Measurements from ENCODE around the gene MCAT.

Gene MCAT

GRCh38 chr22:43131773-43132501 is 11.3 kb downstream of the MCAT start:
- DNase-seq: no peak
- in situ Hi-C loops (cut with MboI; ENCODE audit: low pct_unique_long_range_greater_than_20kb, low sequenced_read_pairs): no loop called here

DNA sequence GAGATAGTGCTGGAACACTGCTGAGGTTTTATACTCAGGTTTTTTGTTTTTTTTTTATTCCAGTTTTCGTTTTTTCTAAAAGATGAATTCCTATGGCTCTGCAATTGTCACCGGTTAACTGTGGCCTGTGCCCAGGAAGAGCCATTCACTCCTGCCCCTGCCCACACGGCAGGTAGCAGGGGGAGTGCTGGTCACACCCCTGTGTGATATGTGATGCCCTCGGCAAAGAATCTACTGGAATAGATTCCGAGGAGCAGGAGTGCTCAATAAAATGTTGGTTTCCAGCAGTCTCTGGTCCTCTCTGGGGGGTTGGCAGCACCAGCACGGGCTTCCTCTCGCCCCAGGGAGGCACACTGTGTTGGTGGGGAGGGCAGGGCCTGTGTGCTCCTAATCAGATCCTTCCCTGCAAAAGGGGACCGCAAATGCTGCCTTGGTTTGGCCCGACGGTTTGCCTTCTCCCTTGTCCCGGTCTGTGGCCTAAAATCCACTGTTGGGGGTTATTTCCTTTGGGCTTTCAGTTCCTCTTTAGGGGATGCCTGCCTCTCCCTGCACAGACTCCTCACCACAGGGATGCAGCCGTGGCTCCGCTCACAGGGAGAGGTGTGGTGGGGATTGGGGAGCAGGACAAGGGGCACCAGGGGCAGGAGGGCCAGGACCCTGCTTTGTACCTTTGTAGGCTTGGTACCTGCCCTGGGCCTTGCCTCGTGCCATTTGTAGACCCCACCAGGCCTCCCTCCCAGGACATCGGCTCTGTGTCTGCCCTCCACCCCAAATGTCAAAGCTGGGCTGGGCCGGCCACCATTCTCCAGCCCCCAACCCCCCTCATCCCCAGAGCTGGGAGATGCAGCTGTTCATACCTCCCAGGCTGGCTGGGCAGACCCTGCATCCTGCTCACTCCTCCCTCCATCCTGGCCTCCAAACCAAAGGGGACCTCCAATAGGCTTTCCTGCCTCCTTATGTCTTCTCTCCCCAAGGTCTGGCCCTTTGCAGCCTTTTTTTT is 13.5 kb downstream of the MCAT start:
- peak; percentile 84 for DNase-seq
- in situ Hi-C loops (cut with MboI; ENCODE audit: low pct_unique_long_range_greater_than_20kb, low sequenced_read_pairs): no loop called here

DNA sequence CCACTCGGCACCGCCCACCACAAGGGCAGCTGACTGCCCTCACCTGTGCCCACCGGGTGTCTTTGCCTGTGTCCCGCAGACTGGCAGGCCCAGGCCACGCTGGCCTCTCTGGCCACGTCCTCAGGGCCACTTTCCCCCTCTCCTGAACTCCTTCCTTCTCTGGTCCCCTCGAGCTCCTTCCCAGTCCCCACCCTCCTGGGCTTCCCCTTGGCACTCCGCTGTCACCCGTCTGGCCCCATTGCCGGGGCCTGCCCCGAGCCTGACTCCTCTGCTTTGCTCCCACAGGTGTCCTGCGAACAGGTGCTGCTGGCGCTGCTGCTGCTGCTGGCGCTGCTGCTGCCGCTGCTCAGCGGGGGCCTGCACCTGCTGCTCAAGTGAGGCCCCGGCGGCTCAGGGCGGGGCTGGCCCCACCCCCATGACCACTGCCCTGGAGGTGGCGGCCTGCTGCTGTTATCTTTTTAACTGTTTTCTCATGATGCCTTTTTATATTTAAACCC is 14.2 kb downstream of the MCAT start:
- DNase-seq: peak; percentile 36
- in situ Hi-C loops (cut with MboI; ENCODE audit: low pct_unique_long_range_greater_than_20kb, low sequenced_read_pairs): no loop called here

DNA sequence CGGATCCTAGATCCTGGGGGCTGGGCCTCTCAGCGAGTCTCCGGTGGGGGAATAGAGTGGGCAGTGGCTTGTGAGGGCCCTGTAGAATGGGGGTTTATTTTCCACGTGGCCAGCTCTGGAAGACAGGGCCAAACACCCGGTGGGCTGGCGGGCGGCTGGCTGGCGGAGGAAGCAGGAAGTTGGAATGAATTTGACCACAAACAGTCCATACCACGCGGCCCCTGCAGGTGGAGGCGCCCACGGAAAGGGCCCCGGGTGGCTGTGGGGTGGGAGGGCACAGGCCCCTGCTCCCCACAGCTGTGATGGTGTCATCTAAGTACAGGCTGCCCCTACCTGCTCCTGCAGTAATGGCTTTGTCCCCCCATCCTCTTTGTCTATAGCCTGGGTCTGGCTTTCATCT is 15.1 kb downstream of the MCAT start:
- peak; percentile 76 for DNase-seq
- in situ Hi-C loops (cut with MboI; ENCODE audit: low pct_unique_long_range_greater_than_20kb, low sequenced_read_pairs): no loop called here

- DNase-seq: no peak
- in situ Hi-C loops (cut with MboI; ENCODE audit: low pct_unique_long_range_greater_than_20kb, low sequenced_read_pairs): no loop called here
These were observed 15.9 kb downstream of the MCAT start for GRCh38 chr22:43127166-43127908.

GRCh38 chr22:43126501-43127165 is 16.6 kb downstream of the MCAT start:
- no peak for DNase-seq
- in situ Hi-C loops (cut with MboI; ENCODE audit: low pct_unique_long_range_greater_than_20kb, low sequenced_read_pairs): no loop called here

DNA sequence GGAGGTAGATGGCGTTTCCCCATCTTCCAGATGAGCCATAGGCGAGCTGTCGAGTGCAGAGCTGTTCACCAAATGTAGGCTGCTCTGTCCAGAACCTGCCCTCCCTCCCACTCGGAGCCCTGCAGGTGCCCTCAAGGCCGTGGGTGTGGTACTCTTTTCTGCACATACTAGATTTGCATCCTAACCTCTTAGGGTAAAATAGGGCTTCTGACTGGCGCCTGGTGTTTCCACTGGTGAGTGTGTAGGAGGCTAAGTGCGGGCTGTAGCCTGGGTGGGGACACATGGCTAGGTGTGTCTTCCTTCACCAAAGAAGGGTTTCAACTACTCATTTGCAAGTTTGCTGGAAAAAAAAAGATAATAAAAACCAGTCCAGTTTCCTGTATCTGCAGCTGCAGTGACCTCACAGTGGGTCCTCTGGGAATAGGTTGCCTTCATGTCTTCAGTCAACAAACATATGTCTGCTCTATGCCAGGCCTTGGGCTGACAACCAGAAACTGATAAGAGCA is 24.2 kb downstream of the MCAT start:
- DNase-seq: no peak
- in situ Hi-C loops (cut with MboI; ENCODE audit: low pct_unique_long_range_greater_than_20kb, low sequenced_read_pairs): no loop called here

DNA sequence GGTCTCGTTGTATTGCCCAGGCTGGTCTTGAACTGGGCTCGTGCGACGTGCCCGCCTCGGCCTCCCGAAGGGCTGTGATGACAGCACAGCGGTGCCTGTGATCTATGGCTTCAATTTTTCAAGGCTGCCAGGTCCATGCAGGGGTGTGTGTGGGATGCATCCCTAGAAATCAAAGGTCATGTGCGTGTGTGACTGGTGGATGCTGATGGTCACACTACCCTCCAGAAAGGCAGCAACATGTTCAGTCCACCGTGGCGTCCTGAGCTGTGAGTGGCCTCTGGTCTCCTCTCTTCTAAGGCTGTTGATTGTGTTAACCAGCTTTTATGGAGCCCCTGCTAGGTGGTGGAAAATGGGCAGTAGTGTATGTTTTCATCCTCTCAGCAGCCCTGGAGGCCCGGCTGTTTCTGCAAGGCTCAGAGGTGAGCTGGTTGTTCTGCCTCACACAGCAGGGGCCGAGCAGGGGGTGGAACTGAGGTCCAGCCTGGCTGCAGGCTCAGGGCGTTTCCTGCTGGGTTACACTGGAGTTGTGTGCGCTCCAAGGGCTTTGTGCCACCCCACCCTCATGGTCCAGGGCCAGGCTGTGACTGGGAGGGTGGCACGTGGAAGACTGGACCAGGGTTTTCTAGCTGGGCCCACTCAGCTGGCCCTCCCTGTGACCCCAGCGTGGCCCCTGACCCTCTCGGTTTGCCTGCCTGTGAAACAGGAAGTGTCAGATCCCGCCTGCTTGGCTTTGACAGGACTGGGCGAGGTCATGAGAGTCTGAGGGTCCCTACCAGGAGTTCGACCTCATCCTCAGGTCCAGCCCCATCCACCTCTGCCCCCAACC is 25.0 kb downstream of the MCAT start:
- in situ Hi-C loops (cut with MboI; ENCODE audit: low pct_unique_long_range_greater_than_20kb, low sequenced_read_pairs): no loop called here
- no peak for DNase-seq

DNA sequence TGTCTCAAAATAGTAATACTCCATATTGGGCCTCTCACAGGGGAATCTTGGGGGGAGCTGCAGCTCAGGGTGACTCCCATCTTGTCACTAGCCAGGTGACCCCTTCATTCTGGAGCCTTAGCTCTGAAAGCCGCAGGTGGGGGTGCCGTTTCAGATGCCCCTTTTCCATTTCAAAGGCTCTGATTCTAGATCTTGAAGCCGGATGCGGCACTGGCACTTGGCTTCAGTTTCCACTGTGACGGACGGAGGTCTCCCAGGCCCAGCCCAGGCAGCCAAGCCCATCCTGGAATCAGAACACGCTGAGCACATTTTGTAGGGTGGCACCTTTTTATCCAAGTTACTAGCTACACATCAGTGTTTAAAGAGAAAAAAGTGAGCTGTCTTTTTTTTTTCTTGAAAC is 26.3 kb downstream of the MCAT start:
- in situ Hi-C loops (cut with MboI; ENCODE audit: low pct_unique_long_range_greater_than_20kb, low sequenced_read_pairs): no loop called here
- DNase-seq: no peak

GRCh38 chr22:43114958-43115357 is 28.2 kb downstream of the MCAT start:
- in situ Hi-C loops (cut with MboI; ENCODE audit: low pct_unique_long_range_greater_than_20kb, low sequenced_read_pairs): no loop called here
- DNase-seq: no peak

GRCh38 chr22:43113526-43114251 is 29.5 kb downstream of the MCAT start:
- in situ Hi-C loops (cut with MboI; ENCODE audit: low pct_unique_long_range_greater_than_20kb, low sequenced_read_pairs): no loop called here
- DNase-seq: peak; percentile 54

GRCh38 chr22:43110927-43111623 is 32.1 kb downstream of the MCAT start:
- in situ Hi-C loops (cut with MboI; ENCODE audit: low pct_unique_long_range_greater_than_20kb, low sequenced_read_pairs): no loop called here
- no peak for DNase-seq

DNA sequence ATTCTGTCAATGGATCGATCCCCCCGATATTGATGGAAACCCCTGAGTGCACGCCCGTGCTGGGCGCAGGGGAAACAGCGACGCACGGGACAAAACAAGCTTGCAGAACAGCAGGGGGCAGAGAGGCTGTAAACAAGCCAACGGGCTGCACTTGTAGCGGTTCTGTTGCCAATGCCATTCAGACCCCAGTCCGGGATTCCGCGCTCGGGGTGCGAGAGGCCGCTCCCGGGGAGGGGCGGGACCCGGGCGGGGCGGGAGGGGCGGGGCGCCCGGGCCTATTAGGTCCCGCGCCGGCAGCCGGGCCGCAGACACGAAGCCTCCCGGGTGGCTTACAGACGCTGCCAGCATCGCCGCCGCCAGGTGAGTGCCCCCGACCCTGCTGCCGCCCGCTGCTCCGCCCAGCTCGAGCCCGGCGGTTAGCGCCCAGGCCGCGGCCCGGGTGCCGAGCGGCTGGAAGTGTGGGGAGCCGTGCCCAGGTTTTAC is 32.7 kb downstream of the MCAT start, which contains the start of gene BIK:
TSS of gene BIK (plus strand) at position 307 of the 483 bp plus-strand sequence. CDS start 13,273 bp downstream, outside the sequence.
- in situ Hi-C loops (cut with MboI; ENCODE audit: low pct_unique_long_range_greater_than_20kb, low sequenced_read_pairs): no loop called here
- no peak for DNase-seq

DNA sequence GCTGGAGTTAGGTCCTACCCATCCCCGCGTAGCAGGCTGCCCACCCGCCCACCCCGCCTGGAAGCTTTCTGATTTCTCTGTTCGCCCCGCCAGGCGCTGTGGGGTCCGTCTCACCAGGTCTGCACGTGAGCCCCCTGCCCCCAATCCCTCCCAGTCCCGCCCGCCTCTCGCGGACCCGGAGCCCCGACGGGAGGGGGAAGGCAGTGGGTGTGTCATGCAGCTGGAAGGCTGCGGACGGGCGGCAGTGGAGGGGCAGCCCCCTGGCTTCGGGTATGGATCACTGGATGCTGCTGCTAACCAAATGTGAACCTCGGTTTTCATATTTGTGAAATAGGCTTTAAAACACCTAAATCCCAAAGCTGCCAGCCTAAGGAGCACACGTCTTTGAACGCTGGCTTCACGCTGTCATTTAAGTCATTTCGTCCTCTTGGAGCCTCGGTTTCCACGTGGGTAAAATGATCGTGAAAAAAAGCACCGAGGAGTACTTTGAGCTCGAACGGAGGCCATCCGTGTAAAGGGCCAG is 33.2 kb downstream of the MCAT start:
- in situ Hi-C loops (cut with MboI; ENCODE audit: low pct_unique_long_range_greater_than_20kb, low sequenced_read_pairs): no loop called here
- DNase-seq: no peak

- no peak for DNase-seq
- in situ Hi-C loops (cut with MboI; ENCODE audit: low pct_unique_long_range_greater_than_20kb, low sequenced_read_pairs): no loop called here
These were observed 33.7 kb downstream of the MCAT start for GRCh38 chr22:43109511-43109910.

DNA sequence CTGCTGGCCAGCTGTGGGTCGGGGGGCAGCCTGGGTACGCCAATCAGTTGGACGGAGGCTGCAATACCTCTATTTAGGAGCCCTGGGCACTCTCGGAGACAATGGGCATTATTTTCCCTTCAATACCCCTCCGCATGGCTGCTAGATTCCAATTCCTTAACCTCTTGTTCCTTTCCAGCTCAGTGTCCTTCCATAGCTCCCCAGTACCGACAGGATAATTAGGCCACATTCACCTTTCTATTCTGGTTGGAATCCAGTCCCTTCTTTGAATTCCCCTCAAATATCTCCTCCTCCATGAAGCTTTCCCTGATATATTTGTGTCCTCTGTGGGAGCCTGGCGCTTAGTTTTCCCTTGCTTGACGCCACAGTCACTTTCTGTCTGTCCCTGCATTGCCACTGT is 36.9 kb downstream of the MCAT start:
- no peak for DNase-seq
- in situ Hi-C loops (cut with MboI; ENCODE audit: low pct_unique_long_range_greater_than_20kb, low sequenced_read_pairs): no loop called here
